PC-3 (cell line): ENCODE results near the gene PHGDH. TPM values are rescaled to one million over a fixed set of nuclear protein-coding genes. Genes with fewer than 3 reads are reported as not detected.

Experiments used
- total RNA-seq: library from RNA; depleted of rRNA; stranded (reverse); fragments of >200 nt; gene quantifications from 2 replicates; pipeline ENCODE4 v1.2.3, GENCODE V29; 2014; rRNA removed

The PHGDH gene
- total RNA-seq, 1 experiment from 2014 or later = 134 TPM

Other genes starting within 250 kb of the PHGDH start
- not detected in 2 replicates for gene HSD3B1, start 204.7 kb upstream of the PHGDH start, total RNA-seq
- gene ZNF697, start 63.7 kb upstream of the PHGDH start, total RNA-seq = 3.9 and 5.3 TPM in 2 replicates
- gene HMGCS2, start 57.0 kb downstream of the PHGDH start, total RNA-seq = not detected in 2 replicates
- 0.40 and 0.87 TPM in 2 replicates for gene REG4, start 99.5 kb downstream of the PHGDH start, total RNA-seq
- not detected in 2 replicates for gene ADAM30, start 184.6 kb downstream of the PHGDH start, total RNA-seq